ENCODE results near the gene SLC6A19. TPM values are rescaled to one million over a fixed set of nuclear protein-coding genes. Genes with fewer than 3 reads are reported as not detected.

SLC6A19 gene
- total RNA-seq, 1 donor from 2014 or later, result not detected

DNA sequence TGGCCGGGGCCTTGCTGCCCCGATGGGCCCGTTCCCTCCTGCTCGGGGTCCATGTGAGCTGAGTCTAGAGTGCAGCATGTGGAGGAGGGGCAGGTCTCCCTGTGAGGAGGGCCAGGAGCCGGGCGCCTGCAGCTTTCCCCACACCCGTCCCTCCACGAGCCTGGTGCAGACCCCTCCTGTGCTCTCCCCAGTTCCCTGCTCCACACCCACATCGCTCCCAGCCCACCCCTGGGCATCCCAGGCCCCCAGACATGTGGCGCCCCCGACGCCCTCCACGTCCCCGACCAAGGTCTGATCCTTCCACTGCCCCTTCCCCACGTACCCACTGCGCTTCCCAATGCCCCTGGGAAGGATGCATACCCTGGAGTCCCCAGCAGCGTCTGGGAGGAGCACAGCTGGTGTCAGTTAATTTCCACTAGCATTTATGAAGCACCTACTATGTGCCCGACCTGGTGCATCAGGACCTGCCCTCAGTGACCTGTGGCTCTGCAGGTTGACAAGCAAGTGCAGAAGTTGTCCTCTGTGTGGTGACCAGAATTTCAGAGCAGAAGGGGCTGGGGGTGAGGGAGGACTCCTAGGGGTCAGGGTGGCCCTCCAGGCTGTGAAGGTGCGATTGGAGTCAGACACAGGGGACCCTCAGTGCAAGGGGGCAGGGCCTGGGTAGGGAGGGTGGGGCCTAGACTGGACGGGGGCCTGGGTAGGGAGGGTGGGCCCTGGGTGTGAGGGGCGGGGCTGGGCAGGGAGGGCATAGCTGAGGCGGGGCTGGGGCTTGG lies 13.0 kb downstream of the SLC6A19 start:
- Histone ChIP-seq H3K79me2 (ENCODE audit: low read depth) (no peaks in the 10 kb centered on the region), H3K9me3 (ENCODE audit: low read depth) (no peaks in the 10 kb centered on the region), H3K27me3 (no peaks in the 10 kb centered on the region), H3K4me2 (no peak overlapping the region), H4K20me1 (ENCODE audit: low read depth) (no peaks in the 10 kb centered on the region), H3K4me1 (no peaks in the 10 kb centered on the region), H3F3A (ENCODE audit: low read depth) (no peaks in the 10 kb centered on the region), H3K9ac (no peak overlapping the region), H3K27ac (no peak overlapping the region), H3K36me3 (no peaks in the 10 kb centered on the region), H3K4me3 (no peak overlapping the region), H2AFZ (replicated peaks) (no peak overlapping the region)
- Mint-ChIP-seq H3K9me3 (no peaks in the 10 kb centered on the region), H3K27ac (no peak overlapping the region), H3K4me3 (peak overlapping the region; percentile 35), H3K4me1 (peaks cover 2% of the 10 kb centered on the region), H3K36me3 (no peaks in the 10 kb centered on the region), H3K27me3 (ENCODE audit: insufficient read depth, low read depth) (peaks cover 9% of the 10 kb centered on the region)
- TF ChIP-seq EZH2phosphoT487 (IDR thresholded peaks at IDR 0.05) (no peak), EZH2 (IDR thresholded peaks at IDR 0.05) (no peak)
- TF ChIP-seq, protein P1, sequence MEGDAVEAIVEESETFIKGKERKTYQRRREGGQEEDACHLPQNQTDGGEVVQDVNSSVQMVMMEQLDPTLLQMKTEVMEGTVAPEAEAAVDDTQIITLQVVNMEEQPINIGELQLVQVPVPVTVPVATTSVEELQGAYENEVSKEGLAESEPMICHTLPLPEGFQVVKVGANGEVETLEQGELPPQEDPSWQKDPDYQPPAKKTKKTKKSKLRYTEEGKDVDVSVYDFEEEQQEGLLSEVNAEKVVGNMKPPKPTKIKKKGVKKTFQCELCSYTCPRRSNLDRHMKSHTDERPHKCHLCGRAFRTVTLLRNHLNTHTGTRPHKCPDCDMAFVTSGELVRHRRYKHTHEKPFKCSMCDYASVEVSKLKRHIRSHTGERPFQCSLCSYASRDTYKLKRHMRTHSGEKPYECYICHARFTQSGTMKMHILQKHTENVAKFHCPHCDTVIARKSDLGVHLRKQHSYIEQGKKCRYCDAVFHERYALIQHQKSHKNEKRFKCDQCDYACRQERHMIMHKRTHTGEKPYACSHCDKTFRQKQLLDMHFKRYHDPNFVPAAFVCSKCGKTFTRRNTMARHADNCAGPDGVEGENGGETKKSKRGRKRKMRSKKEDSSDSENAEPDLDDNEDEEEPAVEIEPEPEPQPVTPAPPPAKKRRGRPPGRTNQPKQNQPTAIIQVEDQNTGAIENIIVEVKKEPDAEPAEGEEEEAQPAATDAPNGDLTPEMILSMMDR (IDR thresholded peaks at IDR 0.05), result no peak
- DNase-seq (ENCODE audit: low spot score), result no peak

DNA sequence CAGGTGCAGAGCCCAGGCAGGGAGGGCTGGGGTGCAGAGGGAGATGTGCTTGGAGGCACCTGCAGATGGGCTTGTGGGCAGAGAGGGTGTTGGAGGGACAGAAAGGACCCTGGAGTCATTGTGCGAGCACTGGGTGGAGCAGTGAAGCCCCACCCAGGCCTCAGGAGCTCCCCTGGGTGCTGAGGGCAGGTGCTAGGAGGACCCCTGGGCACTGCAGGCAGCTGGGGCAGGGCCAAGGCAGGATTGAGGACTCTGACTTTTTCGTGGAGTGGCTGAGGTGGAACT lies 13.5 kb downstream of the SLC6A19 start:
- Mint-ChIP-seq H3K27me3 (ENCODE audit: insufficient read depth, low read depth) (peaks cover 9% of the 10 kb centered on the region), H3K36me3 (no peaks in the 10 kb centered on the region), H3K9me3 (no peaks in the 10 kb centered on the region), H3K4me1 (peaks cover 2% of the 10 kb centered on the region), H3K27ac (no peak overlapping the region), H3K4me3 (no peak overlapping the region)
- H3K9ac ChIP-seq, result no peak overlapping the region
- H3K27ac ChIP-seq, result no peak overlapping the region
- DNase-seq (ENCODE audit: low spot score), result no peak
- H3K4me2 ChIP-seq, result no peak overlapping the region
- H3K27me3 ChIP-seq, result no peaks in the 10 kb centered on the region
- TF ChIP-seq EZH2phosphoT487 (IDR thresholded peaks at IDR 0.05) (no peak), EZH2 (IDR thresholded peaks at IDR 0.05) (no peak)
- TF ChIP-seq, protein P1 (IDR thresholded peaks at IDR 0.05), result no peak
- no peaks in the 10 kb centered on the region for H4K20me1 ChIP-seq (ENCODE audit: low read depth)
- no peak overlapping the region for H2AFZ ChIP-seq (replicated peaks)
- no peaks in the 10 kb centered on the region for H3K4me1 ChIP-seq
- no peaks in the 10 kb centered on the region for H3K9me3 ChIP-seq (ENCODE audit: low read depth)
- no peaks in the 10 kb centered on the region for H3K79me2 ChIP-seq (ENCODE audit: low read depth)
- H3F3A ChIP-seq (ENCODE audit: low read depth), result no peaks in the 10 kb centered on the region
- no peak overlapping the region for H3K4me3 ChIP-seq
- H3K36me3 ChIP-seq, result no peaks in the 10 kb centered on the region

DNA sequence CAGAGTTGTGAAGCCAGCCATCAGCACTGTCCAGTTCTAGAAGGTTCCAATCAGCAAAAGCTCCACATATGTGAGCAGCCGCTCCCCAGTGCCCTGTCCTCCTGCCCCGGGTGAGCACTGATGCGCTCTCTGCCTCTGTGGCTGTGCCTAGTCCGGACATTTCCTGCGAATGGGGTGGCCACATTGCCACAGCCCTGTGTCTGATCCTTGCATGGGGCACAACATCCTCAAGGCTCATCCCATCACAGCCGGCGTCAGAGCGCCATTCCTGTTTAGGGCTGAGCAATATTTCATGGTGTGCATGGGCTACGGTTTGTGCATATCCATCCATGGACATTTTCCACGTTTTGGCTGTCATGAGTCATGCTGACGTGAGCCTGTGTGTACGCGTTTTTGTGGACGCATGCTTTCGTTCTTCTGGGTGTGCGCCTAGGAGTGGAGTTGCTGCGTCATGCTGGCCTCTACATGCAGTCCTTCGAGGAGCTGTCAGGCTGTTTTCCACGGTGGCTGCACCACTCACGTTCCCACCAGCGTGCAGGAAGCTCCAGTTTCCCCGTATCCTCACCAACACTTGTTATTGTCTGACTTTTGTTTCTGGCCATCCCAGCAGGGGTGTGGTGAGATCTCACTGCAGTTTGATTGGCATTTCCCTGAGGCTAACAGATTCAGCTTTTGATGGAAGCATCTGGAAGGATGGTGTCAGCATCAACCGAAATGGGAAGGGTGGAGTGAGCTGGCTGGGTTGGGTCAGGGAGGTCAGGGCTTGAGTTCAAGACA lies 14.1 kb downstream of the SLC6A19 start:
- H3K4me3 ChIP-seq, result no peak overlapping the region
- H3F3A ChIP-seq (ENCODE audit: low read depth), result no peaks in the 10 kb centered on the region
- DNase-seq (ENCODE audit: low spot score), result no peak
- Mint-ChIP-seq H3K9me3 (no peaks in the 10 kb centered on the region), H3K27me3 (ENCODE audit: insufficient read depth, low read depth) (peaks cover 9% of the 10 kb centered on the region), H3K4me1 (peaks cover 2% of the 10 kb centered on the region), H3K36me3 (no peaks in the 10 kb centered on the region), H3K27ac (no peak overlapping the region), H3K4me3 (no peak overlapping the region)
- H3K4me2 ChIP-seq, result no peak overlapping the region
- no peaks in the 10 kb centered on the region for H4K20me1 ChIP-seq (ENCODE audit: low read depth)
- no peaks in the 10 kb centered on the region for H3K79me2 ChIP-seq (ENCODE audit: low read depth)
- H3K27me3 ChIP-seq, result no peaks in the 10 kb centered on the region
- no peaks in the 10 kb centered on the region for H3K9me3 ChIP-seq (ENCODE audit: low read depth)
- H3K9ac ChIP-seq, result no peak overlapping the region
- no peak overlapping the region for H3K27ac ChIP-seq
- TF ChIP-seq, protein P1 (IDR thresholded peaks at IDR 0.05), result no peak
- no peak for TF ChIP-seq EZH2phosphoT487 (IDR thresholded peaks at IDR 0.05)
- no peak for TF ChIP-seq EZH2 (IDR thresholded peaks at IDR 0.05)
- no peaks in the 10 kb centered on the region for H3K4me1 ChIP-seq
- H3K36me3 ChIP-seq, result no peaks in the 10 kb centered on the region
- H2AFZ ChIP-seq (replicated peaks), result no peak overlapping the region

Measured in neural progenitor cell (in vitro differentiated cells).